ENCODE results near the gene VARS2.
"Not testable (repeated sequence)": the region's sequence is repeated elsewhere in the genome, so short reads cannot be mapped to it uniquely, and the experiment has no call there.

The VARS2 gene

DNA sequence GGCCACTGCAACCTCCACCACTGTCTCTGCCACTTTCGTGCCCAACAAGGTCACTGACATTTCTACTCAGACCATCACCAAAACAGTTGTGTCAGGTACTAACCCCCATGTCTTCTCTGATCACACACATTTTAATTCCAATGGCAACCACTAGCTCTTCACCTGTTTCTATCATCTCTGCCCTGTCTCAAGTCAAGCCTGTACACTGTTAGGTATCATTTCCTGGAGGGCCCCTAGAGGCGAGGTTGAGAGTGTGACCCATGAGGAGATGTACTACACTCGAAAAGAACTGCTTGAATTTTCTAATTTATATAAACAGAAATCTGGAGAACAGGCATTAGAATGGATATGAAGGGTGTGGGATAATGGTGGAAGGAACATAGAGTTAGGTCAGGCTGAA lies 52.1 kb downstream of the VARS2 start:
- DNase-seq: no peak

- not testable (repeated sequence) for DNase-seq
These were observed 55.1 kb downstream of the VARS2 start for GRCh38 chr6:30969171-30969570.

DNA sequence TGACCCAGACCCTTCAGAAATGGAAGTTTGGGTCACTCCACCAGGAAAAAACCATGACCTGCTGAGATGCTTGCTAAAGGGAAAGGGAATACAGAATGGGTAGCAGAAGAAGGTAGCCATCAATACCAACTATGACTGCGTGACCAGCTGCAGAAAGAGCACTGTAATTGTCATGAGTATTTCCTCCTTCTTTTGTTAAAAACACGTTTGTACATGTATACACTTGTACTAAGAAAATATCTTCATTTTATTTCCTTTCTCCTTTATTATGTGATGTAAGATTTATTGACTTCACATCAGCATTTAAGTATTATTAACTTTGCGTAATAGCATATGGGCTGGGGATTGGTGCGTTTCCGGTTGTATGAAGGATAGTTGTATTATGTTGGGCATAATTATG lies 56.9 kb downstream of the VARS2 start:
- DNase-seq: no peak

DNA sequence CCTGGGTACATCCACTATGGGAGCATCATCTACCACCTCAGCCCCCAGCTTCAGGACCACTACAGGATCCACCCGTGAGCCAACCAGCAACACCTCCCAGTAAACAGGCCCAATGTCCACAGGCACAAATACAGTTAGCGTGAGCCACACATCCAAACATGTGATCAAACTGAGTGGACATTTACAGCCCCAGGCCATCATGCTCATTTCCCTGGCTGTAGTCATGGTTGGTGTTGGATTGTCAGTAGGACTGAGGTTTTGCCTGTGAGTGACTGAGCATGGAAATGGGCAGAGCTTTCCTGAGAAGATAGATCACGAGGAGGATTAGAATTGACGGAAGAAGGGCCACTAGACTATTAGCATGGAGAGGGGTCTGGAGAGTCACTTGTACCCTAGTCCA lies 58.8 kb downstream of the VARS2 start:
- no peak for DNase-seq

DNA sequence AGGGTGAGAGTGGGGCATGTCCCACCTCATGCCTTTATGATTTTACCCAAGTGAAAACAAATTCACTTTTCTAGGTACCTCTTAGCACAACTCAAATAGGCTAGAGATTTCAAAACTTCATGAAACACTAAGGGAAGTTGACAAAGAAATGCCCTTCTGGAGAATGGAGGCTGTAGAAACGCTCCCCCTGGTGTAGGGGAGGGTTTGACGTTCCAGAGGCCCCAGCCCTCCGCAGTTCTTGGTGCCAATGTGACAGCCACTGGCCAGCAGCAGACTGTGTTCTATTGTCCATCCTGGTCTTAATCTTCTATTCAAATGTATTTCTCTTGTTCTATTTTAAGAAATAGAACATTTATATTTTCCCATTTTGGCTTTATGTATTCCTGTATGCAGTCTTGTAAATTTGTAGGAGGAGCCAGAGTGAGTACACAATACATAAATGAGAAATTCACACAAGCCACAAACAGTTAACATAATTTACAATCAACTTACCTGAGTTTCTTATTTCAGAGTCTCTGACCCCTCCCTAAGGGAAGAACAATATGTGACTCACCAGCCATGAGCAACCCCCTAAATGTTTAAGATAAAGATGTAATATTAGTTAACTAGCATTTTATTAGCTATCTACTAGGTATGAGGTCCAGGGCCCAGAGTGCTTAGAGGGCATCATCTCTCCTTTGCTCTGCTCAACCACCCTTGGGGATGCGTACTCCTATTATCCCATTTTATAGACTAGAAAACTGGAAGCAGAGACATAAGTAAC lies 60.6 kb downstream of the VARS2 start:
- no peak for DNase-seq
